ENCODE results near the gene ANP32B.
A peak's percentile ranks its signal among the peaks of the same experiment; 100 is the strongest.
"Not testable (repeated sequence)": the region's sequence is repeated elsewhere in the genome, so short reads cannot be mapped to it uniquely, and the experiment has no call there.

Gene ANP32B

GRCh38 chr9:97940741-97941140 lies 42.4 kb upstream of the ANP32B start:
- no peak overlapping the region for H3K4me3 ChIP-seq (ENCODE audit: low read depth, low read length)
- TF ChIP-seq CTCF (IDR thresholded peaks at IDR 0.05; ENCODE audit: low read depth, low read length, missing control alignments): no peak
- DNase-seq (ENCODE audit: low read depth): no peak

- TF ChIP-seq CTCF (IDR thresholded peaks at IDR 0.05; ENCODE audit: low read depth, low read length, missing control alignments): no peak
- no peak overlapping the region for H3K4me3 ChIP-seq (ENCODE audit: low read depth, low read length)
- no peak for DNase-seq (ENCODE audit: low read depth)
These were observed 41.8 kb upstream of the ANP32B start for GRCh38 chr9:97941323-97941722.

DNA sequence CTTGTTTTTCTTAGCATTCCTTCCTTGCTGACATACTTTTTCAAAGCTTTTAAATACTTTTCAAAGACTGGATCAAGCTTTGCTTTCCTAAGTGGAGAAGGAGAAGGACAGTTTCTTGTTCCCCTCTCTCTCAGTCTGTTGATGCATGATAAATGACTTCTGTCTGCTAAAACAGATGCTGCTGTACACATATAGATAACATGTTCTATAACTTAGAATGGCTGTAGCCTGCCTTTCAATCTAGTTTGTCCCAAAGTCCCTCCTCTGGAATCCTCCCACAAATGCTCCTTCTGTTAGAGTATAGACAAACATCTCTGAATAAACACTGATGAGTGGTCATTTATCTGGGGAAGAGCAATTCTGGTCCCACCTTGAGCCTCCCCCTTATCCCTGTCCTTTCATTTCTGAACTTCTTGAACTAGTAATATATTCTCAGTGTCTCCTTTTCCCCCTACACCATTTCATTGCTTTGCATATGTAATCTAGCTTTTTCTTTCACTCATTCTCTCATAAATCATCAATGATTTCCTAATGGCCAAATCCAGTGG lies 39.8 kb upstream of the ANP32B start:
- no peak for DNase-seq (ENCODE audit: low read depth)
- no peak overlapping the region for H3K4me3 ChIP-seq (ENCODE audit: low read depth, low read length)
- TF ChIP-seq CTCF (IDR thresholded peaks at IDR 0.05; ENCODE audit: low read depth, low read length, missing control alignments): no peak

- no peak for TF ChIP-seq CTCF (IDR thresholded peaks at IDR 0.05; ENCODE audit: low read depth, low read length, missing control alignments)
- no peak for DNase-seq (ENCODE audit: low read depth)
- no peak overlapping the region for H3K4me3 ChIP-seq (ENCODE audit: low read depth, low read length)
These were observed 38.5 kb upstream of the ANP32B start for GRCh38 chr9:97944612-97945011.

GRCh38 chr9:97945470-97945869 lies 37.7 kb upstream of the ANP32B start:
- not testable (repeated sequence) for DNase-seq (ENCODE audit: low read depth); H3K4me3 ChIP-seq (ENCODE audit: low read depth, low read length)

- not testable (repeated sequence) for H3K4me3 ChIP-seq (ENCODE audit: low read depth, low read length); DNase-seq (ENCODE audit: low read depth)
These were observed 36.0 kb upstream of the ANP32B start for GRCh38 chr9:97947094-97947493.

- not testable (repeated sequence) for H3K4me3 ChIP-seq (ENCODE audit: low read depth, low read length)
- DNase-seq (ENCODE audit: low read depth): peak; percentile 57
These were observed 32.3 kb upstream of the ANP32B start for GRCh38 chr9:97950873-97951272.

DNA sequence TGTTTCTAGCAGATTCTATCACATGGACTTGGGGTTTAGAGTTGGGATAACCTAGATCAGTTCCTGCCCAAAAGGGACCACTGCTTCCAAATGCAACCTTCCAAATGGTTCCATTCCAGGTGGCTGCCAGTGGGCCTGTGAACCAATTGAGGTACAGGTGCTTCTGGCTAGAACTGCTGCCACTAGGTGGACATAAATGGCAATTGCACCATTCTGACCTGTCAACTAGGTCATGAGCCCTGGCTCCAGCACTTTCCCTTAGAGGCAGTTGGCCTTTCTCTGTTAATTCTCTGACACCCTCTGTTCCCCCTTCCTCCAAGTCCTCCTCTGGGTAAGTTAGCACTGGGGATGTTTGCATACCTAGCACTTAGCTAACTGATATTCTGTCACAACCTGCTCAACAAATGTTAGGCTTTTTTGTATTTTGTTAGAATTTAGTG lies 28.6 kb upstream of the ANP32B start:
- peak; percentile 40 for DNase-seq (ENCODE audit: low read depth)
- no peak overlapping the region for H3K4me3 ChIP-seq (ENCODE audit: low read depth, low read length)
- TF ChIP-seq CTCF (IDR thresholded peaks at IDR 0.05; ENCODE audit: low read depth, low read length, missing control alignments): peak; percentile 92

GRCh38 chr9:97956331-97956730 lies 26.8 kb upstream of the ANP32B start:
- TF ChIP-seq CTCF (IDR thresholded peaks at IDR 0.05; ENCODE audit: low read depth, low read length, missing control alignments): no peak
- no peak for DNase-seq (ENCODE audit: low read depth)
- H3K4me3 ChIP-seq (ENCODE audit: low read depth, low read length): no peak overlapping the region

Data from GM12864 (cell line).